ENCODE results near the gene MYEOV.

The MYEOV gene

GRCh38 chr11:69298267-69299022 lies 4.5 kb downstream of the MYEOV start:
- Histone ChIP-seq H3K4me1 (ENCODE audit: control insufficient read depth, insufficient read depth, low read length) (no peaks in the 10 kb centered on the region), H3K9me3 (ENCODE audit: control insufficient read depth, insufficient read depth, low read length) (no peaks in the 10 kb centered on the region), H3K27me3 (ENCODE audit: control insufficient read depth, insufficient read depth, low read length) (no peaks in the 10 kb centered on the region), H3K9ac (ENCODE audit: low read depth, low read length) (no peak overlapping the region), H3K4me3 (ENCODE audit: low read depth, low read length) (no peak overlapping the region), H3K36me3 (ENCODE audit: control insufficient read depth, insufficient read depth, low read length) (no peaks in the 10 kb centered on the region), H3K27ac (ENCODE audit: low read depth, low read length) (no peak overlapping the region)

DNA sequence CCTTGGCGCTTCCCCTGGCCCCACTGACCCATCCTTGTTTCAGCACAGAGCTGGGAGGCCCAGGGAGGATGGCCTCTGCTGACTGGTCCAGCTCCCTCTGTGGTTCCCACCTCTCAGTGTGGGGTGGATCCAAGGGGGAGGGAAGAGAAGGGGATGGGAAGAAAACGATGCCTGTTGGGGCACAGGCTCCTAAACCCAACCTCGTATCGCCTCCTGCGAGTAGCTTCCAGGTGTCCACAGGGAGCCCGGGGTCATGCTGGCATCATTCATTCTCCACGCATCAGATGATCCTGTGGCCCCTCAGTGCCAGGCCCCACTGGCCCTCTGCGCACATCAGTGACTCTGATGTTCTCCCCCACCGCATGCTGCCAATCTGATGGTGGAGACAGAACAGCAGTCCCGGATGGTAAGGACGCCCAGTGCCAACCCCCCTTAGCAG lies 5.1 kb downstream of the MYEOV start:
- Histone ChIP-seq H3K36me3 (ENCODE audit: control insufficient read depth, insufficient read depth, low read length) (no peaks in the 10 kb centered on the region), H3K4me1 (ENCODE audit: control insufficient read depth, insufficient read depth, low read length) (no peaks in the 10 kb centered on the region), H3K9ac (ENCODE audit: low read depth, low read length) (no peak overlapping the region), H3K27me3 (ENCODE audit: control insufficient read depth, insufficient read depth, low read length) (no peaks in the 10 kb centered on the region), H3K4me3 (ENCODE audit: low read depth, low read length) (no peak overlapping the region), H3K9me3 (ENCODE audit: control insufficient read depth, insufficient read depth, low read length) (no peaks in the 10 kb centered on the region), H3K27ac (ENCODE audit: low read depth, low read length) (no peak overlapping the region)

DNA sequence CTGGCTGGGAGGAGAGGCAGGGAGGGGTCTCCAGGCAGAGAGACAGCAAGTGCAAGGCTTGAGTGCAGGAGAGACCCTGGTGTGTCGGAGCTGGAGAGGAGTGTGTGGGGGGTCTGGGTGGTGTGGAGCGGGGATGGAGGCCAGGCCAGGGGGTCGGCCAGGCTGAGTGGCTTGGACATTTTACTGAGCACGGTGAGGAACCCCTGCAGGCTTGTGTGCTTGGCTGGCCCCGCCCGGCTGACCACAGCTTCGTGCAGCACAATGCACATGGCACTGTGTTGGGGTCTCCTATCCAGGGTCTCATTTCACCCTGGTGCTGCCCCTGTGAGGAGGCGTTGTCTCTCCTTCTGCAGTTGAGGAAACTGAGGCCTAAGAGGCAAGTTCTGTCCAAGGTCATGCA lies 5.6 kb downstream of the MYEOV start:
- no peak overlapping the region for H3K9ac ChIP-seq (ENCODE audit: low read depth, low read length)
- no peaks in the 10 kb centered on the region for H3K36me3 ChIP-seq (ENCODE audit: control insufficient read depth, insufficient read depth, low read length)
- no peak overlapping the region for H3K4me3 ChIP-seq (ENCODE audit: low read depth, low read length)
- H3K27me3 ChIP-seq (ENCODE audit: control insufficient read depth, insufficient read depth, low read length): no peaks in the 10 kb centered on the region
- no peaks in the 10 kb centered on the region for H3K4me1 ChIP-seq (ENCODE audit: control insufficient read depth, insufficient read depth, low read length)
- no peaks in the 10 kb centered on the region for H3K9me3 ChIP-seq (ENCODE audit: control insufficient read depth, insufficient read depth, low read length)
- no peak overlapping the region for H3K27ac ChIP-seq (ENCODE audit: low read depth, low read length)

- H3K36me3 ChIP-seq (ENCODE audit: control insufficient read depth, insufficient read depth, low read length): no peaks in the 10 kb centered on the region
- H3K4me1 ChIP-seq (ENCODE audit: control insufficient read depth, insufficient read depth, low read length): no peaks in the 10 kb centered on the region
- no peak overlapping the region for H3K27ac ChIP-seq (ENCODE audit: low read depth, low read length)
Measured at GRCh38 chr11:69300120-69301060, 6.4 kb downstream of the MYEOV start.

DNA sequence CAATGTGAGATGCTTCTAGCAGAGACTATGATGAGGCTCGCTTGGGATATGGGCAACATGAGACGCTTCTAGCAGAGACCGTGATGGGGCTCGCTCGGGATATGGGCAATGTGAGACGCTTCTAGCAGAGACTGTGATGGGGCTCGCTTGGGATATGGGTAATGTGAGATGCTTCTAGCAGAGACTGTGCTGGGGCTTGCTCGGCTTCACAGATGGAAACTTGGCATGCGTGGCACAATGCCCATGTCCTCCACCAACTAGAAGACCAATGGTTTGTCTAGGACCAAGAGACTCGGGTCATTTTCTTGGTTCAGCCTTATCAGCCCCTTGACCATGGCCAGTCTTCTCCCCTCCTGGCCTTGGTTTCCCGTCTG lies 7.1 kb downstream of the MYEOV start:
- H3K36me3 ChIP-seq (ENCODE audit: control insufficient read depth, insufficient read depth, low read length): no peaks in the 10 kb centered on the region
- H3K27ac ChIP-seq (ENCODE audit: low read depth, low read length): no peak overlapping the region
- no peaks in the 10 kb centered on the region for H3K4me1 ChIP-seq (ENCODE audit: control insufficient read depth, insufficient read depth, low read length)
- no peaks in the 10 kb centered on the region for H3K27me3 ChIP-seq (ENCODE audit: control insufficient read depth, insufficient read depth, low read length)
- no peak overlapping the region for H3K9ac ChIP-seq (ENCODE audit: low read depth, low read length)
- no peak overlapping the region for H3K4me3 ChIP-seq (ENCODE audit: low read depth, low read length)
- H3K9me3 ChIP-seq (ENCODE audit: control insufficient read depth, insufficient read depth, low read length): no peaks in the 10 kb centered on the region

More at GRCh38 chr11:69300120-69301060, 6.4 kb downstream of the MYEOV start:
- H3K9ac ChIP-seq (ENCODE audit: low read depth, low read length): no peak overlapping the region
- H3K27me3 ChIP-seq (ENCODE audit: control insufficient read depth, insufficient read depth, low read length): no peaks in the 10 kb centered on the region
- no peaks in the 10 kb centered on the region for H3K9me3 ChIP-seq (ENCODE audit: control insufficient read depth, insufficient read depth, low read length)
- H3K4me3 ChIP-seq (ENCODE audit: low read depth, low read length): no peak overlapping the region

DNA sequence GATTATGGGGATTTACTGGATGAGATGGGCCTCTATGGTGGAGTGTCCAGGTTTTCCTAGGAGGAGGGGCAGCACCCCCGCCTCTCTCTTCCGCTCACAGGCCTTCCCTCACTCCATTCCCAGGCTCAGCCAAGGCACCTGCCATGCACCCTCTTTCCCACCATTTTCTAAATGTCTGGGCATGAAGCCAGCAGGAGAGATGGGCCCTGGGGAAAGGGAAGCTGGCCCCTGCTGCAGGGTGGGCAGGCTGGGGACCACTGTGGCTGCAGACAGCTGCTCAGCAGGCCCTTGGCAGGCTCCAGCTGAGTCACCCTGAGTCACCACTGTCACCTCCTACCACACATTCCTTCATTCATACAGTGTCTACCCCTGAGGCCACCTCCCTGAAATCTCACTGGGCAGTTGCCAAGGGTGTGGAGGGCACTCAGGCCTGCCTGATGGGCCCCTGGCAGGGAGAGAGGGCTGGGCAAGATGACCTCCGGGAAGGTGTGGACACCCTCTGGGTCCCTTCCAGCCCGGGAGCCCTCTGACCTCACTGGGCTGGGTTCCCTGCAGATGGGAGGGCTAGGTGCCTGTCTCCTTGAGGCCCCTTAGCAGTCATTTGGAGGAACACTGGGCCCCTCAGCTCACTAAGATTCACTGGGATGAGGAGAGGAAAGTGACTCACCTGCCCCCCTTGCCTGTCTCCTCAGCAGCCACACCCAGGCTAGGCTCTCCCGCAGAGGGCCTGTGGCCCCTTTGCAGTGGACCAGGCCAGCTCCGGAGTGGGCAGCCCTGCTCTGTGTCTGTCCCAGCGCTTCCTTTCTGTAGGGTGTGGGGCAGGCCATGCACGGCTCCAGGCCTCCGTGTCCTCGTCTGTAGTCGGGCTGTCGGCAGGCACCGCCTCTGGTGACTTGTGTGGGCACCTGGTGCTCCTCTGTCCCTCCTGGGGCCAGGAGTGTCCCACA lies 7.8 kb downstream of the MYEOV start:
- no peaks in the 10 kb centered on the region for H3K4me1 ChIP-seq (ENCODE audit: control insufficient read depth, insufficient read depth, low read length)
- H3K27me3 ChIP-seq (ENCODE audit: control insufficient read depth, insufficient read depth, low read length): no peaks in the 10 kb centered on the region
- no peaks in the 10 kb centered on the region for H3K36me3 ChIP-seq (ENCODE audit: control insufficient read depth, insufficient read depth, low read length)
- H3K9ac ChIP-seq (ENCODE audit: low read depth, low read length): no peak overlapping the region
- H3K27ac ChIP-seq (ENCODE audit: low read depth, low read length): no peak overlapping the region
- no peaks in the 10 kb centered on the region for H3K9me3 ChIP-seq (ENCODE audit: control insufficient read depth, insufficient read depth, low read length)
- no peak overlapping the region for H3K4me3 ChIP-seq (ENCODE audit: low read depth, low read length)

DNA sequence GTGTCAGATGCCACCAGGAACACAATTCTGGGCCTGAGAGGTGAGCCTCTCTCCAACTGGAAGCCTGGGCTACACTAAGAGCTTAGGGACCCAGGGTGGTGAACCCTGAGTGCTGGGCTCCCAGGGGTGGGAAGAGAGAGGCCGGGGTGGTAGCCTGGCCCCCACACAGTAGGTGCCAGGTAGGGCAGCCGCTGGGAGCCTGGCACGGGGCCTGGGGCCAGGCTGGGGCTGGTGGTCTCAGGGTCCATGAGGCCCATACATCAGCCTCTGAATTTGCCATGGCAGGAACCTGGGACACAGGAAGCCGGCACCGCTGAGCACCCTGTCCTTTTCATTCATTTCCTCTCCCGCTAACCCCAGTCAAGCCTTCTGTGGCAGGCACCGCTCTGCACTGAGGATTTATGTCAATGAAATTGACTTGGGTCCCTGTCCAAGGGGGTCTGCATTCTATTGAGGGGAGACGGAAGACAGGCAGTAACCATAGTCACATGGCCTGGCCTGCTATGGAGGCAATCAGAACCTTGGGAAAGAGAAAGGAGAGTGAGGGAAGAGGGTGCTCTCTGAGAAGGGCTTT lies 8.6 kb downstream of the MYEOV start:
- H3K4me3 ChIP-seq (ENCODE audit: low read depth, low read length): no peak overlapping the region
- no peak overlapping the region for H3K27ac ChIP-seq (ENCODE audit: low read depth, low read length)
- H3K9ac ChIP-seq (ENCODE audit: low read depth, low read length): no peak overlapping the region
- no peaks in the 10 kb centered on the region for H3K27me3 ChIP-seq (ENCODE audit: control insufficient read depth, insufficient read depth, low read length)
- no peaks in the 10 kb centered on the region for H3K4me1 ChIP-seq (ENCODE audit: control insufficient read depth, insufficient read depth, low read length)
- no peaks in the 10 kb centered on the region for H3K36me3 ChIP-seq (ENCODE audit: control insufficient read depth, insufficient read depth, low read length)
- no peaks in the 10 kb centered on the region for H3K9me3 ChIP-seq (ENCODE audit: control insufficient read depth, insufficient read depth, low read length)

GRCh38 chr11:69303427-69303826 lies 9.5 kb downstream of the MYEOV start:
- Histone ChIP-seq H3K9ac (ENCODE audit: low read depth, low read length) (no peak overlapping the region), H3K27ac (ENCODE audit: low read depth, low read length) (no peak overlapping the region), H3K36me3 (ENCODE audit: control insufficient read depth, insufficient read depth, low read length) (no peaks in the 10 kb centered on the region), H3K4me1 (ENCODE audit: control insufficient read depth, insufficient read depth, low read length) (no peaks in the 10 kb centered on the region), H3K4me3 (ENCODE audit: low read depth, low read length) (no peak overlapping the region), H3K27me3 (ENCODE audit: control insufficient read depth, insufficient read depth, low read length) (no peaks in the 10 kb centered on the region), H3K9me3 (ENCODE audit: control insufficient read depth, insufficient read depth, low read length) (no peaks in the 10 kb centered on the region)

GRCh38 chr11:69304258-69304657 lies 10.3 kb downstream of the MYEOV start:
- no peaks in the 10 kb centered on the region for H3K4me1 ChIP-seq (ENCODE audit: control insufficient read depth, insufficient read depth, low read length)
- no peaks in the 10 kb centered on the region for H3K9me3 ChIP-seq (ENCODE audit: control insufficient read depth, insufficient read depth, low read length)
- H3K9ac ChIP-seq (ENCODE audit: low read depth, low read length): no peak overlapping the region
- H3K27me3 ChIP-seq (ENCODE audit: control insufficient read depth, insufficient read depth, low read length): no peaks in the 10 kb centered on the region
- no peak overlapping the region for H3K4me3 ChIP-seq (ENCODE audit: low read depth, low read length)
- H3K27ac ChIP-seq (ENCODE audit: low read depth, low read length): no peak overlapping the region
- H3K36me3 ChIP-seq (ENCODE audit: control insufficient read depth, insufficient read depth, low read length): no peaks in the 10 kb centered on the region

DNA sequence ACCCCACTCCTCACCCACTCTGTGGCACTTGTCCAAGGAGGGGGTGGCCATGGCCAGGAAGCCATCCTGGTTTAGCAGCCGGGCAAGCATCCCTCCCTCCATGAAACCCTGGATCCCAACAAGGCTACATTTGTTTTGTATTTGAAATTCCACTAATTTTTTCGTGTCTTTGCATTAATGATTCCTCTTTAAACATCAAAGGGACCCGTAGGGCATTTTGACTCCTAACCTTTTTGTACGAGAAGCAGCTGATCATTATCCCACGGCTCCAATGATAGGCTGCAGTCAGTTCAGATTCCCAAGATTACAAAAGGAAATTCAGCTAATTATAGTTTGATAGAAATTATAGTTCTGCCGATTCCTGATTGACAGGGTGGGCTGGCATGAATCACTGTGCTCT lies 10.7 kb downstream of the MYEOV start:
- Histone ChIP-seq H3K9ac (ENCODE audit: low read depth, low read length) (no peak overlapping the region), H3K36me3 (ENCODE audit: control insufficient read depth, insufficient read depth, low read length) (no peaks in the 10 kb centered on the region), H3K27me3 (ENCODE audit: control insufficient read depth, insufficient read depth, low read length) (no peaks in the 10 kb centered on the region), H3K9me3 (ENCODE audit: control insufficient read depth, insufficient read depth, low read length) (no peaks in the 10 kb centered on the region), H3K27ac (ENCODE audit: low read depth, low read length) (no peak overlapping the region), H3K4me1 (ENCODE audit: control insufficient read depth, insufficient read depth, low read length) (no peaks in the 10 kb centered on the region), H3K4me3 (ENCODE audit: low read depth, low read length) (no peak overlapping the region)

All from HUES48 (cell line).